Hepatocyte (in vitro differentiated cells): ENCODE measurements around the gene GPR132. TPM values are rescaled to one million over a fixed set of nuclear protein-coding genes. Genes with fewer than 3 reads are reported as not detected.

Experiments
- DNase-seq: peaks from one replicate; pipeline ENCODE4 v3.0.0-alpha.2; 2016; ENCODE audit warnings: low spot score
- H2AFZ ChIP-seq: fragments of 200-600 bp; sonication (generic); 2 replicates; pipeline ENCODE4 v1.6.0; 2016; ENCODE audit warnings: antibody characterized with exemption, mild to moderate bottlenecking
- H3K27ac ChIP-seq: fragments of 200-600 bp; sonication (generic); 2 replicates; pipeline ENCODE4 v1.5.1; 2016; ENCODE audit warnings: mild to moderate bottlenecking
- H3K27me3 ChIP-seq: fragments of 200-600 bp; sonication (generic); 2 replicates; pipeline ENCODE4 v1.6.1; 2016
- H3K36me3 ChIP-seq: fragments of 200-600 bp; sonication (generic); replicated peaks from 2 replicates; pipeline ENCODE4 v1.5.1; 2016; ENCODE audit warnings: low read depth; ENCODE audit not compliant: insufficient read depth
- H3K4me1 ChIP-seq: fragments of 200-600 bp; sonication (generic); 2 replicates; pipeline ENCODE4 v1.5.1; 2016; ENCODE audit warnings: mild to moderate bottlenecking, moderate library complexity; ENCODE audit not compliant: insufficient read depth
- H3K4me2 ChIP-seq: fragments of 200-600 bp; sonication (generic); 2 replicates; pipeline ENCODE4 v1.6.0; 2016
- H3K4me3 ChIP-seq: fragments of 200-600 bp; sonication (generic); 2 replicates; pipeline ENCODE4 v1.5.1; 2016; ENCODE audit warnings: mild to moderate bottlenecking
- H3K79me2 ChIP-seq: fragments of 200-600 bp; sonication (generic); 2 replicates; pipeline ENCODE4 v1.6.0; 2017; ENCODE audit warnings: mild to moderate bottlenecking
- H3K9me2 ChIP-seq: fragments of 200-600 bp; sonication (generic); replicated peaks from 2 replicates; pipeline ENCODE4 v1.6.0; 2017; ENCODE audit warnings: mild to moderate bottlenecking; ENCODE audit not compliant: insufficient read depth
- H3K9me3 ChIP-seq: fragments of 200-600 bp; sonication (generic); 2 replicates; pipeline ENCODE4 v1.5.1; 2016; ENCODE audit warnings: low read depth, mild to moderate bottlenecking
- H4K20me1 ChIP-seq: fragments of 200-600 bp; sonication (generic); 2 replicates; pipeline ENCODE4 v1.6.0; 2016; ENCODE audit warnings: mild to moderate bottlenecking; ENCODE audit not compliant: insufficient read depth, poor library complexity, severe bottlenecking
- EZH2 ChIP-seq: fragments of 200-600 bp; sonication (generic); IDR thresholded peaks from 2 replicates; pipeline ENCODE4 v1.6.1; 2016; ENCODE audit warnings: antibody characterized with exemption, mild to moderate bottlenecking, borderline replicate concordance
- EZH2phosphoT487 ChIP-seq: fragments of 200-600 bp; sonication (generic); IDR thresholded peaks from one replicate; pipeline ENCODE4 v1.6.1; 2018; ENCODE audit warnings: antibody characterized with exemption, mild to moderate bottlenecking, low read depth, moderate library complexity; ENCODE audit not compliant: unreplicated experiment, severe bottlenecking
- WGBS: methylation state at CpG from one replicate; pipeline ENCODE4 v1.1.6; 2016; ENCODE audit warnings: low lambda C conversion rate; ENCODE audit errors: missing lambda C conversion rate; 5-methylcytosine and 5-hydroxymethylcytosine counted together
- polyA plus RNA-seq: library from polyadenylated mRNA; unstranded; fragments of >200 nt; fragmentation: Nextera tagmentation; extraction: Ambion mirVana; gene quantifications from 2 replicates; pipeline ENCODE4 v1.2.1, GENCODE V29; 2016
- total RNA-seq: library from RNA; depleted of rRNA; stranded (reverse); fragments of >200 nt; gene quantifications from 2 replicates; pipeline ENCODE4 v1.2.3, GENCODE V29; 2014
- TF ChIP-seq, protein P1 (sequence below): fragments of 200-600 bp; sonication (generic); IDR thresholded peaks from 2 replicates; pipeline ENCODE4 v1.5.1; 2016; ENCODE audit warnings: antibody characterized with exemption, mild to moderate bottlenecking; ENCODE audit not compliant: poor library complexity

Gene GPR132
- total and polyA plus RNA-seq, 2 experiments from 2014 or later: 0.41 to 0.83 TPM

DNA sequence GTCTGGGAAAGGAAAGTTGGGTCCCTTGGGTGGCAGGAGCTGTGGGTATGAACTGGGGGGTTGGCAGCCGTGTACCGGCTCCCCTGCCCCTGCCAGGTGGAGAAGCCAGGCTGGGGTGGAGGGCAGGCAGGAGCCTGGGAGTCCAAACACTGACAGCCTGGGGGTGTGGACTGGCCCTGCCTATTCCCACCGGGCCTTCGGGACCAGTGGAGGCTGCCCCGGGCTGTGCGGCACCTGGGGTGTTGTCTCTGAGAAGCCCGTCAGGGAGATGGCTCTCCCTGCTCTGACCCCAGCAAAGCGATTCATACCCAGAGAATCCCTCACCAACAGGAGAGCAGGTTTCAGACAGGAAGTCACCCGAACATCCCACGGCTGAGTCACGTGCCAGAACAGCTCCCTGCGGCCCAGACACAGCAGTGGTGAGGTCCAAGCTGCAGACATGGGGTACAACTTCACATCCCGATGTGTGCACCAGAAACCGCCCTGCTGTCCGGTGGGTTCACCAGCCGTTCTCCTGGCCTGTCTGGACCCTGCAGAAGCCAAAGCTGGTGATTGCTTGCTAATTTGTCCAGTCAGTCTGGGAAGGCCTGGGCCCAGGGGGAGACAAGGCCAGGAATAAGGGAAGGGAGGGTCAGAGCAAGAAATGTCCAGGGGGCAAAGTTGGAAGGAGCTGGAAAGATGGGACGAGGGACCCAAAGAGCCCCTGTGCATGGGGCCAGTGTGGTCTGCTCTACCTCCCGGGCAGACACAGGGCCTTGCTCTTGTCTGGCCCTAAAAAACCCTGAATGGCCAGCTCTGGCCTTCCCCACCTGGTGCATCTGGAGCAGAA lies 2.1 kb upstream of the GPR132 start:
- DNase-seq: no peak
- Histone ChIP-seq H3K36me3 (no peaks in the 10 kb centered on the region), H3K4me1 (peaks cover 8% of the 10 kb centered on the region), H4K20me1 (no peaks in the 10 kb centered on the region), H3K4me2 (no peak overlapping the region), H3K79me2 (no peaks in the 10 kb centered on the region), H3K27me3 (no peaks in the 10 kb centered on the region), H3K9me3 (no peaks in the 10 kb centered on the region), H3K9me2 (no peaks in the 10 kb centered on the region), H3K4me3 (no peak overlapping the region), H2AFZ (no peak overlapping the region), H3K27ac (no peak overlapping the region)
- TF ChIP-seq, protein P1, sequence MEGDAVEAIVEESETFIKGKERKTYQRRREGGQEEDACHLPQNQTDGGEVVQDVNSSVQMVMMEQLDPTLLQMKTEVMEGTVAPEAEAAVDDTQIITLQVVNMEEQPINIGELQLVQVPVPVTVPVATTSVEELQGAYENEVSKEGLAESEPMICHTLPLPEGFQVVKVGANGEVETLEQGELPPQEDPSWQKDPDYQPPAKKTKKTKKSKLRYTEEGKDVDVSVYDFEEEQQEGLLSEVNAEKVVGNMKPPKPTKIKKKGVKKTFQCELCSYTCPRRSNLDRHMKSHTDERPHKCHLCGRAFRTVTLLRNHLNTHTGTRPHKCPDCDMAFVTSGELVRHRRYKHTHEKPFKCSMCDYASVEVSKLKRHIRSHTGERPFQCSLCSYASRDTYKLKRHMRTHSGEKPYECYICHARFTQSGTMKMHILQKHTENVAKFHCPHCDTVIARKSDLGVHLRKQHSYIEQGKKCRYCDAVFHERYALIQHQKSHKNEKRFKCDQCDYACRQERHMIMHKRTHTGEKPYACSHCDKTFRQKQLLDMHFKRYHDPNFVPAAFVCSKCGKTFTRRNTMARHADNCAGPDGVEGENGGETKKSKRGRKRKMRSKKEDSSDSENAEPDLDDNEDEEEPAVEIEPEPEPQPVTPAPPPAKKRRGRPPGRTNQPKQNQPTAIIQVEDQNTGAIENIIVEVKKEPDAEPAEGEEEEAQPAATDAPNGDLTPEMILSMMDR: no peak
- TF ChIP-seq EZH2phosphoT487: no peak
- no peak for TF ChIP-seq EZH2
- 86% methylated on average over 17 of the region's 18 CpGs for WGBS

DNA sequence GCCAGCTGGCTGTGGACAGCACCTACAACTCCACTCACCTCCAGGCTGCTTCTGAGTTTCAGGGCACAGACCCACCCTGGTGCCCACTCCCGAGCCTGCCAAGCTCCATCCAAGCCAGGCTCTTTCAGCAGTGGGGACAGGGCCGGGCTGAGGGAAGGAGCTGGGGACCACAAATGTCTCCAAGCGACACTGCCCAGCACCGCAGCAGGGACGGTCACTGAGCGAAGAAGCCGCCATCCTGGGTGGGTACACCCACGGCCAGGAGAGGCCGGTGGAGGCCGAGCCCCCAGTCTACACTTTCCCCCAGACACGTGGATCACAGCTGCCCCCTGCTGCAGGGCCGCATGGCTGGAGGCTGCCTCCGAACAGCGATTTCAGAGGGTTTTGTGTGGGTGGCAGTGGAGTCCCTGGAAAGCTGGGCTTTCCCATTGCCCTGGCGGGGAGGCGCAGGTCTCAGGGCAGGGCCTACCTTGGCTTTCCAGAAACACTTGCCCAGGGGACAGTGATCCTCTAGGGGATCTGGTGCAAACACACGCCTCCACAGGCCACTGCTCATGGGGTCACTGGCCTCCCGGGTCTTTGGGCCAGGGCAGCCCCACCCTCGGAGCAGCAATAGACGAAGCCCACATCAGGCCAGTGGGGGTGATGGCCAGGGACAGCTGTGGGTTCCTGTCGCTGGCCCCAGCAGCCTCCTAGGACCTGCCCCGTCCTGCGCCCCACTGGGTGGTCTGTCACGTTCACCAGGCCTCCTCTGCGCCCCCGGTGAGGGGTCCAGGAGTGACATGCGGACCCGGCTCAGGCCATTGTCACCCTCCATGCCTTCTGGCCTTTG lies 1.2 kb upstream of the GPR132 start:
- peaks cover 11% of the 10 kb centered on the region for H3K4me1 ChIP-seq
- H3K9me3 ChIP-seq: no peaks in the 10 kb centered on the region
- 92% methylated on average over 28 of the region's 28 CpGs for WGBS
- H3K79me2 ChIP-seq: no peaks in the 10 kb centered on the region
- no peak overlapping the region for H3K27ac ChIP-seq
- H3K36me3 ChIP-seq: no peaks in the 10 kb centered on the region
- H4K20me1 ChIP-seq: no peaks in the 10 kb centered on the region
- H3K4me2 ChIP-seq: no peak overlapping the region
- peak; percentile 4 for DNase-seq
- H3K9me2 ChIP-seq: no peaks in the 10 kb centered on the region
- no peaks in the 10 kb centered on the region for H3K27me3 ChIP-seq
- TF ChIP-seq EZH2phosphoT487 (no peak), EZH2 (no peak)
- TF ChIP-seq, protein P1: no peak
- H2AFZ ChIP-seq: no peak overlapping the region
- H3K4me3 ChIP-seq: no peak overlapping the region

DNA sequence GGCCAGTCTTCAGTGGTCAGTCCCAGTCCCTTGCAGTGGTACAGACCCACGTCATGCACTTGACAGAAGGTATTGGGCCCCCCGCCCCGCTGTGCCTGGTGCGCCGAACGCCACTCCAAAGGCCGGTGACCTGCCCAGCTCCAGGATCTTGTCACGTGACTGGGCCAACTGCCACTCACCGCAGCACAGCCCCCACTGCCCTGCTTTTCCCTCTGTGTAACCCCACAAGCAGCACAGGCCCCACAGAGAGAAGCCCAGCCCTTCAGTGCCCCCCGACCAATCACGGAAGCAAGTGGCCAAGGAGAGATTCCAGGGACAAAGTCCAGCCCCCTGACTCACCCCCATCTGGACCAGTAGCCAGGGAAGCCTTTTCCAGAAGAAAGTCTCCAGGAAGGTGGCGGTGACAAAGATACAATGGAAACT lies 498 bp downstream of the GPR132 start:
- Histone ChIP-seq H2AFZ (no peak overlapping the region), H3K4me2 (no peak overlapping the region)

More for the DNA sequence above, 498 bp downstream of the GPR132 start:
- Histone ChIP-seq H3K4me3 (no peak overlapping the region), H3K36me3 (no peaks in the 10 kb centered on the region), H3K27ac (peak overlapping the region; percentile 87), H4K20me1 (no peaks in the 10 kb centered on the region), H3K9me3 (no peaks in the 10 kb centered on the region), H3K4me1 (peaks cover 18% of the 10 kb centered on the region), H3K9me2 (no peaks in the 10 kb centered on the region), H3K79me2 (no peaks in the 10 kb centered on the region), H3K27me3 (no peaks in the 10 kb centered on the region)
- peak; percentile 82 for DNase-seq
- no peak for TF ChIP-seq EZH2phosphoT487
- TF ChIP-seq, protein P1: no peak
- TF ChIP-seq EZH2: no peak
- 63% methylated on average over 12 of the region's 12 CpGs for WGBS
